HUES6 (cell line): ENCODE results near the gene PRSS12.
"Not testable (repeated sequence)": the region's sequence is repeated elsewhere in the genome, so short reads cannot be mapped to it uniquely, and the experiment has no call there.

Source experiments
- H3K27ac ChIP-seq: 2 replicates; pipeline ENCODE4 v1.7.0; 2013; ENCODE audit warnings: low read depth, mild to moderate bottlenecking, low read length, inconsistent platforms
- H3K27me3 ChIP-seq: 2 replicates; pipeline ENCODE4 v1.6.1; 2013; ENCODE audit warnings: low read length; ENCODE audit not compliant: control insufficient read depth, insufficient read depth
- H3K36me3 ChIP-seq: 2 replicates; pipeline ENCODE4 v1.6.1; 2013; ENCODE audit warnings: low read length; ENCODE audit not compliant: control insufficient read depth, insufficient read depth
- H3K4me1 ChIP-seq: 2 replicates; pipeline ENCODE4 v1.6.1; 2013; ENCODE audit warnings: low read length; ENCODE audit not compliant: control insufficient read depth, insufficient read depth
- H3K4me3 ChIP-seq: 2 replicates; pipeline ENCODE4 v1.5.1; 2013; ENCODE audit warnings: low read depth, low read length
- H3K9ac ChIP-seq: one replicate; pipeline ENCODE4 v1.6.1; 2013; ENCODE audit warnings: mild to moderate bottlenecking, low read length
- H3K9me3 ChIP-seq: 2 replicates; pipeline ENCODE4 v1.6.1; 2013; ENCODE audit warnings: low read depth, low read length; ENCODE audit not compliant: control insufficient read depth, insufficient read depth

The PRSS12 gene

DNA sequence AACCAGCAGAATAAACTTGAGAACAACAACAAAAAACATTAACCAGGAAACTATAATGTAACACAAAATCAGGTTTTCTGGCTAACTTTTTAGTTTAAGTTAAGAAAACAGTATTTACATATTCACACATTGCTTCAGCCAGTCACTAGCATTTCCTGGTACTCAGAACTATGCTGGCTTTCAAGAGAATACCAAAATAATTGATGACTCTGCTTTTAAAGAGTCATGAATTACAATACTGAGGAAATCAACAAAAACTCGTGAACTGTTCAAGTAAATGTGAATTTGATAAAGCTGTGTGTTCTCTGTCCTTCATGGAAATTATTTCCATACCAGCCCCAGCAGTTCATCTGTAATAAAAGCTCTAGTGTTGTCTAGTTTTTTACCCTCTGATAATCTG, 27.4 kb downstream of the PRSS12 start:
- Histone ChIP-seq H3K9ac (no peak overlapping the region), H3K27ac (peak overlapping the region; percentile 68), H3K4me1 (peaks cover 5% of the 10 kb centered on the region; the same call in 1 of the 2 replicates), H3K36me3 (no peaks in the 10 kb centered on the region), H3K9me3 (no peaks in the 10 kb centered on the region), H3K4me3 (no peak overlapping the region), H3K27me3 (no peaks in the 10 kb centered on the region)

DNA sequence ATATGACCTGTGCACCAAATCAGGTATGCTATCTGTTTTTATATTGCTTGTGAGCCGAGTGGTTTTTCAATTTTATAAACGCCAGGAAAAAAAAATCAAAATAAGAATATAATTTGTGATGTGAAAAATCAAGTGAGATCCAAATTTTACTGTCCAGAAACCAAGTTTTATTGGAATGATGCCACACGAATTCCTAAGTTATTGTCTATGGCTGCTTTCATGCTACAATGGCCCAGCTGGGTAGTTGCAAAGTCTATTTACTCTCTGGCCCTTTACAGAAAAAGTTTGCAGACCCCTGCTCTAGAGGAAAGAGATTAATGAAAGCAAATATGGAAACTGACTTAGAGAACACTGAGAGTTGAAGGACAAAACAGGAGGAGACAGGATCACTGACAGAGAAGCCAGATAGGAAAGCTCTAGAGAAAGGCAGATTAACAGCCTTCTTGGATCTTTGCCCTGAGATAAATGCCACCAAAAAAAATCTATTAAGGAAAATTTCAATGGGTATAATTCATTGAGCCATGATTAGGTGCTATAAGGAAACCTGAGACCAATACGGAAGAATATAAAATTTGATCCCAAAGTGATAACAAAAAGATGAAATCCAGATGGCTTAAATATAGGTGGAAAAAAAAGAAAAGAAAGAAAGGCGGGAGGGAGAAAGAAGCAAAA, 29.8 kb downstream of the PRSS12 start:
- Histone ChIP-seq H3K27me3 (no peaks in the 10 kb centered on the region), H3K9ac (no peak overlapping the region), H3K9me3 (no peaks in the 10 kb centered on the region), H3K4me1 (peaks cover 5% of the 10 kb centered on the region; the same call in 1 of the 2 replicates), H3K27ac (no peak overlapping the region), H3K4me3 (no peak overlapping the region), H3K36me3 (no peaks in the 10 kb centered on the region)

- H3K36me3 ChIP-seq: no peaks in the 10 kb centered on the region
- H3K9ac ChIP-seq: no peak overlapping the region
- H3K27me3 ChIP-seq: no peaks in the 10 kb centered on the region
- H3K4me3 ChIP-seq: no peak overlapping the region
- no peaks in the 10 kb centered on the region for H3K9me3 ChIP-seq
- H3K27ac ChIP-seq: no peak overlapping the region
- no peaks in the 10 kb centered on the region for H3K4me1 ChIP-seq
Measured at GRCh38 chr4:118318931-118319330, 33.9 kb downstream of the PRSS12 start.

- Histone ChIP-seq H3K36me3 (no peaks in the 10 kb centered on the region), H3K4me3 (no peak overlapping the region), H3K27me3 (no peaks in the 10 kb centered on the region), H3K9me3 (no peaks in the 10 kb centered on the region), H3K9ac (no peak overlapping the region), H3K4me1 (peaks cover 4% of the 10 kb centered on the region; the same call in 1 of the 2 replicates), H3K27ac (no peak overlapping the region)
Measured at GRCh38 chr4:118317691-118318090, 35.1 kb downstream of the PRSS12 start.

DNA sequence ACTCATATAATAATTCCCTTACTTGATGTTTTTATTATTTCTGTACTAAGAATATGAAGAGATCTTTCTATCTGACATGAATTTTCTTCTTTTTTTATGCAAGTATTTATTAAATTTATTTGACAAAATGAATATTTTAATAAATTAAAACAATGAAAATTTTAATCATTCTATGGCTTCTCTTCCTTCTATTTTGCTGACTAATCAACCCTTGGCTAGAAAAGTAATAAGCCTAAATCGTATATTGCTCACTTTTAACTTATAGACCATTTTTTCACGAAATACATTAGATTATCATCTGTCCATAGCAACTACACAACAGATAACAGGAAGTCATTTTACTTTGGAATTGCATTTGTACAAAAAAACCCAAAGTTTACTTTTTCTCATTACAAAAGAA, 38.6 kb downstream of the PRSS12 start:
- Histone ChIP-seq H3K9ac (no peak overlapping the region), H3K9me3 (no peaks in the 10 kb centered on the region), H3K27me3 (no peaks in the 10 kb centered on the region), H3K4me1 (peaks cover 4% of the 10 kb centered on the region; the same call in 1 of the 2 replicates), H3K36me3 (no peaks in the 10 kb centered on the region), H3K27ac (no peak overlapping the region), H3K4me3 (no peak overlapping the region)

- H3K9me3 ChIP-seq: no peaks in the 10 kb centered on the region
- no peaks in the 10 kb centered on the region for H3K27me3 ChIP-seq
- no peak overlapping the region for H3K9ac ChIP-seq
- H3K36me3 ChIP-seq: no peaks in the 10 kb centered on the region
- H3K27ac ChIP-seq: no peak overlapping the region
- H3K4me1 ChIP-seq: peaks cover 9% of the 10 kb centered on the region
- no peak overlapping the region for H3K4me3 ChIP-seq
Measured at GRCh38 chr4:118313098-118313497, 39.7 kb downstream of the PRSS12 start.

DNA sequence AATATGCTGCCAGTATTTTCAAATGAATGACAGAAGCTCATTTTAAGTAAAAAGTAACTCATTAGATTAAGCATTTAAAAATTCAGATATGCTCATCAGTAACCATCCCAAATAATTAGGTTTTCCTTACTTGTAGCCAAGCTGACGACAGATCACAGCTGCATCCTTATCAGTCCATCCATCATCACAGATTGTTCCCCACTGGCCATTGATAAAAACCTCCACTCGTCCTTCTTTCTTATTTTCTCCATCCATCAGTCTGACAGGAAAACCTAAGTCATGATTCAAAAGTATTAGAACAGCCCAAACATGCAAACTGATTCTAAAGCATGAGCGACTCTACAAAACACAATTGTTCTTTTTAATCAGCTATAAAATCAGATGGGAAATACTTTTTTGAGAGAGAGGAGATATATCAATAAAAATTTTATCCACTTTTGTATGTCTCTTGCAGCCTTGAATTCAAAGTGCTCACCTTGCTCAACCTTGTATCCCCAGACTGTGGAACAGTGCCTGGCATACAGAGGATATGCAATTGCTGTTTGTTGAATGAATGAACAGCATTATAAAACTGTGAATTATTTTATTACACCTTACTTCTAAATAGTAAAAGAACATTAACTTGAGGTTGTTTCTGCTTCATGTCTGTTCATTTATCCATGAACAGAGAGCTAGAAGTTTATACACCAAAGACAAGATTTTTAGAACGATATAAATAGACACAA, 44.3 kb downstream of the PRSS12 start:
- no peaks in the 10 kb centered on the region for H3K36me3 ChIP-seq

DNA sequence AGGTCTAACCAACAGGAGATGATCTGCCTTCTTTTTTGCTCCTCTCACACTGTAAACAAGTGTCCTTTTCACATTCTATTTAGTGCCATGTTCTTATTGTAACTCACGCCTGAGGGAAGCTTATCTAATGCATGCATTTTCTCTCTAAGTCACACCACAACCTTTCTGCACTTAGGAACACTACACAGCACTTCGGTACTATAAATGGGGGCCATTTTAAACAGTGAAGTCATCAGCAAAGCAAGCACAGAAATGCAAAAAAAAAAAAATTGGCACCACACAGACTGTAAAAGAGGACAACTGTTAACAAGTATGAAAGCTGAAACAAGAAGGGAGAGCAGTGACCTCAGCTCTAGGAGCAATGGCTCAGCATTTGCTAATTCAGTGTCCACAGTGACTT, 45.2 kb downstream of the PRSS12 start:
- no peaks in the 10 kb centered on the region for H3K9me3 ChIP-seq
- H3K4me1 ChIP-seq: peaks cover 12% of the 10 kb centered on the region; the same call in 1 of the 2 replicates
- H3K27ac ChIP-seq: no peak overlapping the region
- no peaks in the 10 kb centered on the region for H3K27me3 ChIP-seq
- no peak overlapping the region for H3K9ac ChIP-seq
- H3K36me3 ChIP-seq: no peaks in the 10 kb centered on the region
- no peak overlapping the region for H3K4me3 ChIP-seq

More for the DNA sequence above, 44.3 kb downstream of the PRSS12 start:
- Histone ChIP-seq H3K4me3 (no peak overlapping the region), H3K9ac (no peak overlapping the region), H3K4me1 (peaks cover 16% of the 10 kb centered on the region), H3K9me3 (no peaks in the 10 kb centered on the region), H3K27me3 (no peaks in the 10 kb centered on the region), H3K27ac (no peak overlapping the region)

DNA sequence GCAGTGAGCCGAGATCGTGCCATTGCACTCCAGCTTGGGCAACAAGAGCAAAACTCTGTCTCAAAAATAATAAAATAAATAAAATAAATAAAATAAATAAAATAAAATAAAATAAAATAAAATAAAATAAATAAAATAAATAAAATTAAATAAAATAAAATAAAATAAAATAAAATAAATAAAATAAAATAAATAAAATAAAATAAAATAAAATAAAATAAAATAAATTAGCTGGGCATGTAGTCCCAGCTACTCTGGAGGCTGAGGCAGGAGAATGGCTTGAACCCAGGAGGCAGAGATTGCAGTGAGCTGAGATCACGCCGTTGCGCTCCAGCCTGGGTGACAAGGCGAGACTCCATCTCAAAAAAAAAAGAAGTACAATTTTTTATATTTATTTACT, 53.2 kb downstream of the PRSS12 start:
- not testable (repeated sequence) for H3K4me1 ChIP-seq, H3K27me3 ChIP-seq, H3K4me3 ChIP-seq, H3K27ac ChIP-seq, H3K9me3 ChIP-seq, H3K9ac ChIP-seq, H3K36me3 ChIP-seq

- Histone ChIP-seq H3K27ac (no peak overlapping the region), H3K4me3 (no peak overlapping the region), H3K9me3 (no peaks in the 10 kb centered on the region), H3K9ac (no peak overlapping the region), H3K4me1 (no peaks in the 10 kb centered on the region), H3K27me3 (no peaks in the 10 kb centered on the region), H3K36me3 (no peaks in the 10 kb centered on the region)
Measured at GRCh38 chr4:118296729-118297128, 56.1 kb downstream of the PRSS12 start.

- no peaks in the 10 kb centered on the region for H3K4me1 ChIP-seq
- no peak overlapping the region for H3K27ac ChIP-seq
- H3K36me3 ChIP-seq: no peaks in the 10 kb centered on the region
- no peak overlapping the region for H3K4me3 ChIP-seq
- no peaks in the 10 kb centered on the region for H3K27me3 ChIP-seq
- H3K9ac ChIP-seq: no peak overlapping the region
- no peaks in the 10 kb centered on the region for H3K9me3 ChIP-seq
Measured at GRCh38 chr4:118290951-118291350, 61.9 kb downstream of the PRSS12 start.
